A673 (cell line): Measurements from ENCODE around the gene CHD2. TPM values are rescaled to one million over a fixed set of nuclear protein-coding genes. Genes with fewer than 3 reads are reported as not detected.
A peak's percentile ranks its signal among the peaks of the same experiment; 100 is the strongest.

Source experiments
- BruUV-seq: library from RNA; stranded (reverse); fragments of 400-500 nt; replicated peaks from 2 replicates; lab custom pipeline; 2021; lab: Mats Ljungman, UMichigan
- CTCF ChIA-PET: fragments of 300-600 bp; sonication (Branson Sonifier 250); formaldehyde crosslinking; loops from one replicate; lab custom pipeline; 2022; ENCODE audit warnings: antibody characterized with exemption; lab: Charles Lee
- POLR2A ChIA-PET: fragments of 300-600 bp; sonication (Branson Sonifier 250); formaldehyde crosslinking; loops from one replicate; lab custom pipeline; 2022; ENCODE audit warnings: antibody characterized with exemption; ENCODE audit not compliant: low non-redundant PET; lab: Charles Lee
- DNase-seq: peaks from one replicate; pipeline ENCODE4 v3.0.0-alpha.2; 2015; ENCODE audit warnings: low spot score
- H3K27ac ChIP-seq: fragments of 200-600 bp; sonication (generic); 2 replicates; pipeline ENCODE4 v1.5.1; 2016; ENCODE audit warnings: mixed run types, low read depth, mild to moderate bottlenecking, mixed read lengths, antibody characterized with exemption, low read length; ENCODE audit not compliant: poor library complexity, severe bottlenecking
- H3K27me3 ChIP-seq: fragments of 200-600 bp; sonication (generic); replicated peaks from 2 replicates; pipeline ENCODE4 v1.6.1; 2017; ENCODE audit warnings: mixed run types, low read depth, mild to moderate bottlenecking, mixed read lengths, antibody characterized with exemption, low read length; ENCODE audit not compliant: insufficient read depth, poor library complexity
- H3K36me3 ChIP-seq: fragments of 200-600 bp; sonication (generic); 2 replicates; pipeline ENCODE4 v1.6.1; 2016; ENCODE audit warnings: mixed run types, mild to moderate bottlenecking, mixed read lengths, antibody characterized with exemption, low read length; ENCODE audit not compliant: insufficient read depth, poor library complexity, severe bottlenecking
- H3K4me1 ChIP-seq: fragments of 200-600 bp; sonication (generic); 2 replicates; pipeline ENCODE4 v1.6.1; 2017; ENCODE audit warnings: mixed run types, mild to moderate bottlenecking, mixed read lengths, antibody characterized with exemption, low read length; ENCODE audit not compliant: insufficient read depth, poor library complexity, severe bottlenecking
- H3K4me3 ChIP-seq: fragments of 200-600 bp; sonication (generic); 2 replicates; pipeline ENCODE4 v1.5.1; 2016; ENCODE audit warnings: low read depth, mixed run types, mild to moderate bottlenecking, mixed read lengths, low read length; ENCODE audit not compliant: poor library complexity, severe bottlenecking
- H3K9me3 ChIP-seq: fragments of 200-600 bp; sonication (generic); 2 replicates; pipeline ENCODE4 v1.6.1; 2016; ENCODE audit warnings: mixed run types, low read depth, mild to moderate bottlenecking, mixed read lengths, antibody characterized with exemption, low read length; ENCODE audit not compliant: poor library complexity, severe bottlenecking
- EZH2 ChIP-seq: fragments of 200-600 bp; sonication (generic); IDR thresholded peaks from 2 replicates; pipeline ENCODE4 v1.6.1; 2017; ENCODE audit warnings: borderline replicate concordance, low read depth, mild to moderate bottlenecking, mixed read lengths, antibody characterized with exemption, low read length; ENCODE audit not compliant: poor library complexity, severe bottlenecking
- intact Hi-C: fragments of 100-400 bp; cut with micrococcal nuclease; formaldehyde crosslinking; loops from one replicate; pipeline ENCODE4 v1.10.0; 2022; ENCODE audit not compliant: unreplicated experiment
- total RNA-seq: library from RNA; stranded (reverse); gene quantifications from 2 replicates; pipeline ENCODE4 v1.2.3, GENCODE V29; 2021
- TF ChIP-seq, protein P1 (sequence below): fragments of 300-800, 200-600 bp; sonication (generic); conservative IDR thresholded peaks from 2 replicates; pipeline ENCODE4 v1.5.1; 2017; ENCODE audit warnings: low read depth, mild to moderate bottlenecking, antibody characterized with exemption, low read length, moderate library complexity, mixed read lengths

Gene CHD2
- total RNA-seq, 1 experiment from 2014 or later: 75.7 TPM

DNA sequence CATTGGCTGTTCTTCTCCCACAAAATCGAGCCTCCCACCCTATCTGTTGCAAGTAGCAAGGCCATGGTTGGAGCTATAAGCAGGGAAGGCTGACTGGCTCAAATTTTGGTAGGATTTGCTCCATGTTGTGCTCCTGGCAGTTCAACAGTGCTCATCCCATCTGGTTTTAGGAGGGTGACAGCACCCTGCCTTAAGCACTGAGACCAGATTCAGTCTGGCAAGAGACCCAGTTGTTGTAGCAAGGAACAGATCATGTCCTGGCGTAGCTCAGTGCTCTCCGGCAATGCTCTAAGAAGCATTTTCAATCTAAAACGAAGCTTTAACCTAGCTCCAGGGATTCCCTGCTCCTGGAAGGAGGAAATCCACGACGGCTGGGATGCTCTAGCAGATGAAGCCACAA lies 97.7 kb downstream of the CHD2 start:
- Histone ChIP-seq H3K4me1 (no peaks in the 10 kb centered on the region), H3K27me3 (no peaks in the 10 kb centered on the region), H3K36me3 (peaks cover 94% of the 10 kb centered on the region), H3K4me3 (no peak overlapping the region), H3K9me3 (no peaks in the 10 kb centered on the region), H3K27ac (no peak overlapping the region)
- no TSS peak for BruUV-seq
- POLR2A ChIA-PET: no interaction called here
- TF ChIP-seq, protein P1, sequence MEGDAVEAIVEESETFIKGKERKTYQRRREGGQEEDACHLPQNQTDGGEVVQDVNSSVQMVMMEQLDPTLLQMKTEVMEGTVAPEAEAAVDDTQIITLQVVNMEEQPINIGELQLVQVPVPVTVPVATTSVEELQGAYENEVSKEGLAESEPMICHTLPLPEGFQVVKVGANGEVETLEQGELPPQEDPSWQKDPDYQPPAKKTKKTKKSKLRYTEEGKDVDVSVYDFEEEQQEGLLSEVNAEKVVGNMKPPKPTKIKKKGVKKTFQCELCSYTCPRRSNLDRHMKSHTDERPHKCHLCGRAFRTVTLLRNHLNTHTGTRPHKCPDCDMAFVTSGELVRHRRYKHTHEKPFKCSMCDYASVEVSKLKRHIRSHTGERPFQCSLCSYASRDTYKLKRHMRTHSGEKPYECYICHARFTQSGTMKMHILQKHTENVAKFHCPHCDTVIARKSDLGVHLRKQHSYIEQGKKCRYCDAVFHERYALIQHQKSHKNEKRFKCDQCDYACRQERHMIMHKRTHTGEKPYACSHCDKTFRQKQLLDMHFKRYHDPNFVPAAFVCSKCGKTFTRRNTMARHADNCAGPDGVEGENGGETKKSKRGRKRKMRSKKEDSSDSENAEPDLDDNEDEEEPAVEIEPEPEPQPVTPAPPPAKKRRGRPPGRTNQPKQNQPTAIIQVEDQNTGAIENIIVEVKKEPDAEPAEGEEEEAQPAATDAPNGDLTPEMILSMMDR: no peak
- intact Hi-C loops: no loop called here
- CTCF ChIA-PET: no interaction called here
- DNase-seq: no peak

DNA sequence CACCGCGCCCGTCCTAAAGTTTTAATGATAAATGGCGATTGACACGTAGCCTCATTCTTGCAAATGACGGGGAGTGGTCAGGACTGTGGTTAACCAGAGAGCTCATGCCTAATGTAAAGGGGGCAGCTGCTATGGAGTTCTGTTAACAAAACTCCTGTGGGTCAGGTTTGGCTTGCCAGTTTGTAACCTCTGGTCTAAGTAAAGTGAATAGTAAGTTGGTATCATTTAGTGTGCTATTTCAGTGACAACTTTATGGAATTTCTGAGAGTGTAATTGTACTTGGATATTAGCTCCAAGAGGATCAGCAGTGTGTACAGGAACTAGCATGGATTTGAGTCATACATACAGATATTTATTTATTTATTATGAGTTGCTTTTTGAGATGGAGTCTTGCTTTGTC lies 101.0 kb downstream of the CHD2 start:
- H3K4me1 ChIP-seq: no peaks in the 10 kb centered on the region
- CTCF ChIA-PET: no interaction called here
- H3K36me3 ChIP-seq: peaks cover 95% of the 10 kb centered on the region
- POLR2A ChIA-PET: no interaction called here
- H3K9me3 ChIP-seq: no peaks in the 10 kb centered on the region
- intact Hi-C loops: no loop called here
- H3K27me3 ChIP-seq: no peaks in the 10 kb centered on the region
- no peak for DNase-seq
- BruUV-seq: no TSS peak
- H3K27ac ChIP-seq: no peak overlapping the region
- TF ChIP-seq, protein P1: no peak
- no peak for TF ChIP-seq EZH2
- no peak overlapping the region for H3K4me3 ChIP-seq

DNA sequence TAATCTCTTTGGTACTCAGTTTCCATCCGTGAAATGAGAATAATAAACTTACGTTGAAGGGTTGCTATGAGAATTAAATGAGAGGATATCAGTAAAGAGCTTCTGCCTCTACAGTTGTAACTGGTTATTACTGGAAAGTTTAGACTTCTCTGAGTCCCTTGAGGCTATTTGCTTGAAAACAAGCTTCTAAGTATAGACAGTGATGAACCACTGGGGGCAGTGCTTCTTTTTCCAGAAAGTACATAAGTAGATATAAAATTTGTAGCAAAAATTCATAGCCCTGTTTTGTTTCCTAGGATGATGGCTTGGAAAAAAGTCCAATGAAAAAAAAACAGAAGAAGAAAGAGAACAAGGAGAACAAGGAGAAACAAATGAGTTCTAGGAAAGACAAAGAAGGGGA lies 101.8 kb downstream of the CHD2 start:
- ChIA-PET POLR2A (no interaction called here), CTCF (no interaction called here)
- no peak for TF ChIP-seq EZH2
- TF ChIP-seq, protein P1: peak; percentile 32; the same call in 1 of the 2 replicates
- Histone ChIP-seq H3K4me3 (no peak overlapping the region), H3K4me1 (no peaks in the 10 kb centered on the region), H3K27me3 (no peaks in the 10 kb centered on the region), H3K9me3 (no peaks in the 10 kb centered on the region), H3K36me3 (peaks cover 95% of the 10 kb centered on the region), H3K27ac (no peak overlapping the region)
- DNase-seq: peak; percentile 14
- intact Hi-C loops: no loop called here
- BruUV-seq: no TSS peak
